Hematopoietic multipotent progenitor cell treated with erythropoietin and hydrocortisone succinate and interleukin-3 and kit ligand, for 8 days (in vitro differentiated cells): Measurements from ENCODE around the gene RALGPS1.

Experiments used
- DNase-seq: peaks from one replicate; pipeline ENCODE4 v3.0.0-alpha.2; 2015

The RALGPS1 gene

DNA sequence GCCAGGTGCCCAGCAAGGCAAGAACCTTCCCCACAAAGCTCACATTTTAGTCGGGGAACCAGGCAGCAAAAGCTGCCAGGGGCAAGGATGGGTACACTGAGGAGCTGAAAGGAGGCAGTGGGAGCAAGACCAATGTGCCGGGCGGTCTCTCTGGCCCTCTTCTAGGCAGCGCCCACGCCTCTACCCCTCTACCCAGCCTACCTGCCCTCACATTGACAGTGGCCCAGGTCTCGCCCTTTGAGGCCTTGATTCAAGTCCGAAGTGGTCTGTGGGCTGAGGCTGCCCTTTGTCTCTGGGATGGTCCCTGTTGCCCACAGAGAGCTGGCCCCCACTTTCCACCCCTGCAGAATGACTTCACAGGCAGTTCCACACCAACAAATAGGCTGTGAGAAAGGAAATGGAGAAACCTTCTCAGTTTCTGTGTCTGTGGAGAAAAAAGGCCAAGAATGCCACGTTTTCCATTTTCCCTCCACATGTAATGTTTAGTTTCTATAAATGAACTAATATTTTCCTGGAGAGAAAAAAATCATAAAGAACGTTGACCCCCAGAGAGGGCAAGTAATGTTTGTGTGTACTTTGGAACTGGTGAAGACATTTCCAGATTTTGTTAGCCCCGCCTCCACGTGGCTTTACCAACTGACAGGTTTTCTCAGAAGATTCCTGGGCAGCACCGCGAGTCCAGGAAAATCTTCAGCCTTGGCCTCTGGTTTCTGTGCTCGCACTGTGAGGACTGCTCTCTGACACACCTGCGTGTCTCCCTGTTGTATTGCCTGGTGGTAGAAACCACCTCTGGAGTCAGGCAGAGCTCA, 265.3 kb downstream of the RALGPS1 start:
- no peak for DNase-seq

GRCh38 chr9:127180457-127181314, 266.1 kb downstream of the RALGPS1 start:
- no peak for DNase-seq

DNA sequence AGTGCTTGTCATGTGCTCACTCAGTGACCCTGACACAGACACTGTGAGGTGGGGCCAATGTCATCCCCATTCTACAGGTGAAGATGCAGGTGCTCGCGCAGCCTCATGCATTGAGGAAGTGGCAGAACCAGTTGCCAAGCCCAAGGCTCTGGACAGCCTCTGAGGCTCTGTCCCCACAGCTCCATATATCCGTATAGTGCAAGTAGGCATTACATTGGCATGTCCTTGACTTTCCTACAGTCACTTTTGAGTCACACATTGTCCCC, 266.7 kb downstream of the RALGPS1 start:
- DNase-seq = no peak

DNA sequence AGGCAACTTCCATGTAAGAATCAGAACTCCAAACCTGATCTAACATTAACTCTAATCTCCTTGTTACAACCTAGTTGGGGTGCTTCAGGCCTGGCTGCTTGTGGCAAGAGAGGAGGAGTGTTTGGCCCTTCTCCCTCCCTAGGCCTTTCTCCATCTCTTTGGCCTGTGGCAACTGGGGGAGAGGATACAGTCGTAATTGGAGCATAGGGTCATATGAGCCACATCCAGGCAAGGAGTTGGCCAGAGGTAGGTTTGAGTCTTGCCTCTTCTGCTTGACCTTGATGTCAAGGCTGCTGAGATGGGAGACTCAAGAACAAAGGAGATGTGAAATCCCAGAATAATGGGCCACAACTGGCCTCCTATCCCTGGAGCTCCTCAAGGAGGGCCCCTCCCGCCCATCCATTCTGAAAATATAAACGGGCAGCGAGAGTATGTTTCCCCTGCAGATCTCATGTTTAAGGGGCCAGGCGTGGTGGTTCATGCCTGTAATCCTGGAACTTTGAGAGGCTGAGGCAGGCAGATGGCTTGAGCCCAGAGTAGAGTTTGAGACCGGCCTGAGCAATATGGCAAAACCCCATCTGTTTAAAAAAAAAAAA, 267.1 kb downstream of the RALGPS1 start:
- DNase-seq = no peak

DNA sequence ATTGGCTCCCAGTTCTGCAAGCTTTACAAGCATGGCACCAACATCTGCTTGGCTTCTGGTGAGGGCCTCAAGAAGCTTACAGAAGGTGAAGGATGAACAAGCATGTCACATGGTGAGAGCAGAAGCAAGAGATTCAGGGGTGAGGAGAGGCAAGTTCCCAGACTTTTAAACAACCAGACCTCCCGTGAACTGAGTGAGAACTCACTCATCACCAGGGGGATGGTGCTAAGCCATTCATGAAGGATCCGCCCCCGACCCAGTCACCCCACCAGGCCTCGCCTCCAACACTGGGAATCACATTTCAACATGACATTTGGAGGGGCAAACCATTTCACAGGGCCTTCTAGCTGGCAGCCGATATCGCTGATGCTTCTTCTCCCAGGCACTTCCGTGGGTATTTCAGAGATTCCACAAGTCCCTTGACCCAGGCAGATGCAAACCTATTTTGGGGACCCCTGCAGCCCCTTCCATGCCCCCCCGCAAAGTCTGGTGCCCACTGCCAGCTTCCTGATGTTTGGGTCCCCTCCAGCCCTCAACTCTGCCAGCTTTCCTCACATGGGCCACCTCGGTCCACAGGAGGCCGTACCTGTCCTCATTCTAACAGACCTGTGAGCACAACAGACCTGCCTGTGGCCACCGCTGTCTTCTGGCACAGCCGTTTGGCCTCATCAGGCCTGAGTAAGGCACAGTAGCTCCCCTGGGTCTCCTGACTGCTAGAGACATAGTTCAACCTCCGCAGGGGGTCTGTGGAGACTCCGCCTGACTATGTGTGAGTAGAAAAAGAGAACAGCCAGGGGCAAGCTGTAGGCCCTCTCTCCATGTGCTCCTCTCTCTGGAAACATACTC, 268.5 kb downstream of the RALGPS1 start:
- no peak for DNase-seq

DNA sequence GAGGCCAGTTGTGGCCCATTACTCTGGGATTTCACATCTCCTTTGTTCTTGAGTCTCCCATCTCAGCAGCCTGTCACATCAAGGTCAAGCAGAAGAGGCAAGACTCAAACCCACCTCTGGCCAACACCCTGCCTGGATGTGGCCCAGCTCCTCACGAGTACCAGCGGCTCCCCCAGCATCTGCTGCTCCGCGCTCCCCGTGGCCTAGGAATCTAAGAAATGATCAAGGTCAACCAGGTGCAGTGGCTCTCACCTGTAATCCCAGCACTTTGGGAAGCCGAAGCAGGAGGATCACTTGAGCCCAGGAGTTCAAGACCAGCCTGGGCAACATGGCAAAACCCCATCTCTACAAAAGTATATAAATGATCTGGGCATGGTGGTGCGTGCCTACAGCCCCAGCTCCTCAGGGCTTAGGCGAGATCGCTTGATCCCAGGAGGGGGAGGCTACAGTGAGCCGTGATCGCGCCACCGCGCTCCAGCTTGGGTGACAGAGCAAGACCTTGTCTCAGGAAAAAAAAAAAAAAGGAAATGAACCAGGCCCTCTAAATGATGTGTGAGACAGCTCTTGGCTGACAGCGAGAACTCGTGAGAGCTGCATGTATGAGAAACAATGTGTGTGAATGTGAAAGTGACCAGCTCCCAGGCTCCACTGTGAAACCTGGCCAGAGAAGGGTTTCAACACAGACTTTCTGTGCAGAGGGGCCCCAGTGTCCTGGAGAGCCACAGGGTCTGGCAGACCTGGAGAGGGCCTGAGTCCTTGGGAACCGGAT, 269.4 kb downstream of the RALGPS1 start:
- no peak for DNase-seq

DNA sequence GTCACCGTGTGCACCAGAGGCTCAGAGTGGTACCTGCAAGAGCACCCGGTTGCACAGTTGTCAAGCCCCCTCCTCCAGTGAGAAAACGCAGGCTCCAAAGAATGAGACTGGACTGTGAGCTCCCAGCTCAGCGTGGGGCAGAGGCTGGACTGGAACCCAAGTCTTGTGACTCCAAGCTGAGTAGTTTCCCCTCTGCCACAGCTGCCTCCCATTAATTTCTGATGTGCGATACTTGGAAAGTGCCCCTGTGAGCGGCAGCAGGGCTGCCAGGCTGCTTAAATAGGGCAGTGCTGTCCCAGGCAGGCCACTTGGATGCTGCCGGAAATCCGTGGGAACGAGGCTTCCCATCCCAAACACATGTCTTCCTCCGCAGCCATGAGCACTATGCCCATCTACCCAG, 270.1 kb downstream of the RALGPS1 start:
- DNase-seq = no peak

DNA sequence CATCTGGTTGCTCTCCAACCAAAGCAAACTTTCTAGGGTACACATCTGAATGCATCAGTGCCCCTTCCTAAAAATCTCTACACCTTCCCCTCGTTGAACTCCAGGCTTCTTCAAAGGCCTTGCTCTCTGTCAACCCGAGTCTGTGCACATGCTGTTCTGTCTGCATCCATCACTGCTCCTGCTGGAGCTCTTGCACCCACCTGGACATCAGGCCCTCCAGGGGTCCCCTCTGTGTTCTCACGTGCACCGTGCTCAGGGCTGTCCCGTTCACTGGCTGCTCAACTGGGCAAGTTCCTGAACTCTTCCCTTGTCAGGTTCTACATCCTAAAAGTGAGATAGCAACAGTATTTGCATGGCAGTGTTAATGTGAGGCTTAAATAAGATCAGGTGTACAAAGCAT, 270.6 kb downstream of the RALGPS1 start:
- no peak for DNase-seq

- DNase-seq = no peak
These were observed 271.6 kb downstream of the RALGPS1 start for GRCh38 chr9:127185931-127186781.

DNA sequence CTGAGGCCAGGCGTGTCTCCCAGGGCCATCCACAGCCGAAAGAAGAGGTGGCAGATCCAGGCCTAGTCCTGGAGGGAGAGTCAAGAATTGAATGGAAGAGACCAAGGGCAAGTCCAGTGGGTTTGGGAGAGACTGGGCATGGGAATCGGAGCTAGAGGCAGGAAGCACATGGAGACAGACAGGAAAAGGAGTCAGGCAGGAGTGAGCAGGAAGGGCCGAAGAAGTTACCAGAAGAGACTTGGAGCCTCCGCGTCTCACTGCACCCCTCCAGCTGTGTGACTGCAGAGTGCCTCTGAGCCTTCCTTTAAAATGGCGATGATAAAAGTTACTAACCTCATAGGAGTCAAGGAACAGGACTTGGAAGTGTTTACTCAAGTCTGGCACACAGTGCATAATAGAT, 272.2 kb downstream of the RALGPS1 start:
- no peak for DNase-seq

DNA sequence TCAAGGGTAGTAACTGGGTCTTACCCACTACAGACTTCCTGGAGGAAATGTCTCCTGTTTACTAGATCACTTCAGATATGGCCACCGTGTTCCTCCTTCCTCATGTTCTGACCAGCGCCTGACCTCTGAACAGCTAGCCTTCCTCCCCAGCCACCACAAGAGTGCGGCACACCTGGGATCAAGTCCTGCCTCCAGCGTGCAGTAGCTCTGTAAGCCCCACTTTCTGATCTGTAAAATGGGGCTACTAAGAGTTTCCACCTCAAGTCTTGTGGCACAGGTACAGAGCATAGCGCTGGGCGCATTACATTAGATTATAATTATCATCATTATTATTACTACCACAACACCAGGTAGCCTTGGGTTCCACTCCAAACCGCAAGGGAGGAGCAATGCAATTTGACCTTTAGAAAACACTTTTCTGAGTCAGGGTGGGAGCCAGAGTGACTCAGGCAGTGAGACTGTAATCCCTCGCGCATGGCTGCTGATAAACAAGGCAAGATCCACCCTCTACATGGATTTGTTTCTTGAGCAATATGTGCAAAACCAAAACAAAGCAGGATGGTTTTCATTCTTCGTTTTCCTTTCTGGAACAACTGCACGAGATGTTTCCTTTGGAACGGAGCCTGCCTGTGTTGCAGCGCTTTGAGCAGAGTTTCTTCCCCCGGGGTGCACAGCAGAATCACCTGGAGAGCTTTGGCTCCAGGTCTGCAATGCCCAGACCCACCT, 272.8 kb downstream of the RALGPS1 start:
- DNase-seq = no peak

DNA sequence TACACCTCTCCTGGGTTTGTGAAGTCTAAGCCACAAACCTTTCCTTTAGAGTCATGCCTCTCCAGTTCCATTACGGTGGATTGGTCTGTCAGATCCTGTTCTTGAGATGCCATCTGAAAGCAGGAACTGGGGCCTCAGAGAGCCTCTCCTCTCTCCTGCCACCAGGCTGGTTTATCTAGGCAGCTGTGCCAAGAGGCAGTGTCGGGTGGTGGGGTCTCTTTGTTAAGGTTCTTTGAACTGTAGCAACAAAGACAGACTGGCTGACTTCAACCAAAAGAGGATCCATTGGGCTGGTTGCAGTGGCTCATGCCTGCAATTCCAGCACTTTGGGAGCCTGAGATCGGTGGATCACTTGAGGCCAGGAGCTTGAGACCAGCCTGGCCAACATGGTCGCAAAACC, 273.8 kb downstream of the RALGPS1 start:
- no peak for DNase-seq

DNA sequence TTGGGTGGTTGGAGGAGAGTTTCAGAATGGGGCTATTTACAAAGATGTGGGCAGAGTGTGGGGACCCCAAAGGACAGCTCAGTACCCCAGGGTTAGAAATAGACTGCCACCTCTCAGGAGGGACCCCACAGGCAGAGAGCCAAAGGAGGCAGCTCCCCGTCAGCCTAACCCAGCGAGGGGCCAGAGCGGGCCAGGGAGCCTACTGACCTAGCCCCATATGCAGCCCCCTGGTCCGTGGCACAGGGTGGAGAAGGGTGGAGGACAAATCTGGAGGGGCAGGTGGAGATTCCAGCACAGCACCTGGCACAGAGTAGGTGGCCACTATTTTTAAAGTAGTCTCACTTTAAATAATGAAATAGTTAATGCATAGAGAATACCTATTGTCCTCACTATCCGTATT, 275.0 kb downstream of the RALGPS1 start:
- DNase-seq = no peak

DNA sequence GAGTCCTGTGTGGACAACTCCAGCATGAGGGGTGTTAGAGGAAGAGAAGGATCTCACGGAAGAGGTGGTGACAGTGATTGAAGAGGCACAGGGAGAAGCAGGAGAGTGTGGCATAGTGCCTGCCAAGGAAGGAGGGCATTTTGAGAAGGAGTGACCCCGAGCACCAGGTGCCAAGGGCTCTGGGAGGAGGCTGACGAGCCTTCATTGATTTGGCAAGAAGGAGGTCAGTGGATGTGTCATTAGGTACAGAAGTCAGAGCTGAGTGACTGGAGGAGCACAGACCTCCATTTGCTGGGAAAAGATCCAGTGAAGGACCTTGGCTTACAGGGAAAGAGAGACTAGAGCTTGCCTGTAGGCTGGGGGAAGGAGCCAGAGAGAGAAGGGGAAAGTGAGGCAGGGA, 278.2 kb downstream of the RALGPS1 start:
- no peak for DNase-seq

DNA sequence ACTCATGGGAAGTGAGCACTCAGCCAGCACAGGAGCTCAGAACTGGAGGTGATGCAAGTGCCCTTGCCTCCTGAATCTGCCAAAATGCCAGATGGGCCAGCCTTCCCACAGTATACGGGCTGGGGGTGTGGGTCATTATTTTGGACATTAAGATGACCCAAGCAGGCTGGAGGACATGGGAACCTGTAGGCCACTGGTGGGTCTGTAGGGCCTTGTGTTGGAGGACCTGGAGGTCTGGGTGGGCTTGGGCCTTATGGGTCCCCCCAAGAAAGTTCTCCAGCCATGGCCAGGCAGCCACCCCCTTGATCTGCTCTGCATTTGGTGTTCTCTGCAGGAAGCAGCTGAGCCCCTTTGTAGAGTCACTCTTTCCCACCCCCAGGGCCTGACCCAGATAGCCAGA, 278.9 kb downstream of the RALGPS1 start:
- DNase-seq = no peak

DNA sequence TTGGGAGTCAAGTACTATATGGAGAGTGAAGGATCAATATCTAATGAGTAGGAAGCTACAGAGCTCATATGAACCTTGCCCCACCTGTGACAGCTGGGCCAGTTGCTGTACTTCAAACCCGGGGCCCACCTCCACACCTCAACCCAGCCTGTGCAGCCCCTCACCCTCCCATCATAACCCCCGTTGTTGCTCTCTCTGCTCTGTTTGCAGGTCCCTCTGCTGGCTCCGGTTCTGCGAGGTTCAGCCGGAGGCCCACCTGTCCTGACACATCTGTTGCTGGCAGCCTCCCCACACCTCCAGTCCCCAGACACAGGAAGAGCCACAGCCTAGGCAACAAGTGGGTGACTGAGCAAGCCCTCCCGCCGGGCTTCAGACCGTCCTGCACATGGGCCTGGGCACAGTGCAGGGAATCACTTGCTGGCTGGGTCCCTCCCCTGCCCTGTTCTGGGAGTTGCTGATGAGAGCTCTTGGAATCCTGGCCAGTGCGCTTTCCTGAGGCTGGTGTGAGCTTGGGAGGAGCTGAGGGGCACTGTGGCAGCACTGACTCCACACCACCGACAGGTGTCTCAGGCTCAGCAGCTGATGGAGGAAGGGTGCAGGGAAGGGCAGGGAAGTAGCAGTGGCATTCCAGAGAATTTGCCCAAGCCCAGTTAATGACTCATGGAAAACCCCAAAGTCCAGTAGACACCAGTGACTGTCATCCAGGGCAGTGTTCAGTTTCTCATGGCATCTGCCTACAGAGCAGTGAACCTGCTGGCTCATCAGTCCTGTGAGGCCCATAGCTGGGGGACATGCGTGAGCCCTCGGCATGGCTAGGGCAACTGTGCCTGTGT, 280.5 kb downstream of the RALGPS1 start:
- no peak for DNase-seq

DNA sequence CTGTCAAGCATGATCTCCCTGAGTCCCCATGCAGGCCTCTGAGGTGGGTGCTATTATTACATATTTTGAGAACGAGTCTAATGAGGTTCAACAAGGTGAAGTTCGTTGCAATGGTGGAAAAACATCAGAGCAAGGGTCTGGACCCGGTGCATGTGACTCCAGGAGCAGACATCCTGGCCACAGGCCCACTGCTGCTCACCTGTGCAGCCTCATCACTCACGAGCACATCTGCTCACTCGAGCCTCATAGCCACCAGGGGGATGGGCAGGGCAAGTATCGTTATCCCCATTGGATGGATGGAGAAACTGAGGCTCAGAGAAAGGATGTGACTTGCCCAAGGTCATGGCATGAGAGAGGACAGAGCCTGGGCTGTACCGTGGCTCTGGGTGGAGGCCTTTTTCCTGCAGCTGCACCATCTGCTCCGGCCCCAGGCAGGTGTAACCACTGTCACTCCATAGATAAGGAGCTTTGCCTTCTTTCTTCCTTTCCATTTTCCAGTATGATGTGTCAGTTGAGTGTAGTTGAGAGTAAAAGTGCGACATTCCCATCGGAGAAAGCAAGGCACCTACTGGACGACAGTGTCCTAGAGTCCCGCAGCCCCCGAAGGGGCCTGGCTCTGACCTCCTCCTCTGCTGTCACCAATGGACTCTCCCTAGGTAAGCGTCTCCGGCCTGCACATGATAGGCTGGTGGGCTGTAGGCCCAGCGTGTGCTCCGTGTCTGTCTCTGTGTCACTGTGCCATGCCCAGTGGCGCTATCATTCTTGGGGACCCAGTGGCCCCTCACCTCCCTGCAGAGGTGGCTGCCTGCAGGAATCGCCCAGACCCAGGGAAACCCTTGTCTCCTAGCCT, 281.6 kb downstream of the RALGPS1 start:
- no peak for DNase-seq

GRCh38 chr9:127196826-127197145, 282.2 kb downstream of the RALGPS1 start:
- no peak for DNase-seq
